HepG2 (cell line): ENCODE measurements around the gene ATP6V0A1. TPM values are rescaled to one million over a fixed set of nuclear protein-coding genes. Genes with fewer than 3 reads are reported as not detected.

Experiments
- AHR ChIP-seq: IDR thresholded peaks from 2 replicates; pipeline ENCODE4 v1.6.1; 2018; ENCODE audit warnings: missing genetic modification reagents, missing compliant biosample characterization
- ATF3 ChIP-seq: sonication (generic); formaldehyde crosslinking; IDR thresholded peaks from 2 replicates; pipeline ENCODE4 v1.4.0; 2020; ENCODE audit warnings: missing genetic modification reagents
- BRCA1 ChIP-seq: sonication (generic); formaldehyde crosslinking; IDR thresholded peaks from 2 replicates; pipeline ENCODE4 v1.4.0; 2020; ENCODE audit warnings: missing genetic modification reagents
- CBX5 ChIP-seq: sonication (generic); formaldehyde crosslinking; IDR thresholded peaks from 2 replicates; pipeline ENCODE4 v1.4.0; 2020; ENCODE audit warnings: missing genetic modification reagents, borderline replicate concordance
- DNMT3B ChIP-seq: conservative IDR thresholded peaks from 2 replicates; pipeline ENCODE4 v1.6.1; 2016; ENCODE audit warnings: missing biosample characterization, control low read depth
- FLYWCH1 ChIP-seq: sonication (generic); formaldehyde crosslinking; IDR thresholded peaks from 2 replicates; pipeline ENCODE4 v1.8.1; 2023; ENCODE audit warnings: mild to moderate bottlenecking, missing genetic modification reagents
- GLI4 ChIP-seq: sonication (generic); formaldehyde crosslinking; IDR thresholded peaks from 2 replicates; pipeline ENCODE4 v1.5.1; 2020; ENCODE audit warnings: missing genetic modification reagents, mild to moderate bottlenecking, moderate library complexity, borderline replicate concordance
- KLF9 ChIP-seq: IDR thresholded peaks from 2 replicates; pipeline ENCODE4 v1.6.1; 2016; ENCODE audit warnings: low read depth
- MAZ ChIP-seq, 2 experiments: sonication (generic) in 1 of 2; formaldehyde crosslinking in 1 of 2; IDR thresholded peaks; 2 replicates each; pipeline versions ENCODE4 v1.5.0 to v1.6.1; 2012 to 2020; ENCODE audit warnings: low read depth in 2 of 2, mild to moderate bottlenecking in 2 of 2, borderline replicate concordance in 1 of 2, improper control_type of control experiment in 1 of 2, low read length in 1 of 2, missing genetic modification reagents in 1 of 2, moderate library complexity in 1 of 2
- MXD4 ChIP-seq: IDR thresholded peaks from 2 replicates; pipeline ENCODE4 v1.6.1; 2016; ENCODE audit warnings: mild to moderate bottlenecking, missing biosample characterization, missing genetic modification reagents
- PHB2 ChIP-seq: fragments of 450-650 bp; IDR thresholded peaks from 2 replicates; pipeline ENCODE4 v1.6.1; 2018; ENCODE audit not compliant: partially characterized antibody
- SAP130 ChIP-seq: IDR thresholded peaks from 2 replicates; pipeline ENCODE4 v1.6.1; 2016; ENCODE audit warnings: low read depth
- TFDP1 ChIP-seq: IDR thresholded peaks from 2 replicates; pipeline ENCODE4 v1.6.1; 2016; ENCODE audit warnings: missing compliant biosample characterization, missing genetic modification reagents, borderline replicate concordance
- ZBTB1 ChIP-seq: sonication (generic); formaldehyde crosslinking; IDR thresholded peaks from 2 replicates; pipeline ENCODE4 v1.4.0; 2020; ENCODE audit warnings: missing genetic modification reagents, borderline replicate concordance
- ZBTB26 ChIP-seq: IDR thresholded peaks from 2 replicates; pipeline ENCODE4 v1.6.1; 2016; ENCODE audit warnings: missing compliant biosample characterization, missing genetic modification reagents, borderline replicate concordance
- ZNF205 ChIP-seq: IDR thresholded peaks from 2 replicates; pipeline ENCODE4 v1.6.1; 2018; ENCODE audit warnings: missing biosample characterization, missing genetic modification reagents
- ZNF563 ChIP-seq: sonication (generic); formaldehyde crosslinking; IDR thresholded peaks from 2 replicates; pipeline ENCODE4 v1.8.0; 2022; ENCODE audit warnings: mild to moderate bottlenecking, moderate library complexity, missing genetic modification reagents
- polyA plus RNA-seq, 8 experiments: library from polyadenylated mRNA; depleted of rRNA in 3 of 8; stranded (reverse) in 7 of 8; unstranded in 1 of 8; fragments of >200 nt; fragmentation: Illumina TruSeq in 4 of 8; extraction: Trizol in 4 of 8; gene quantifications; 2 replicates each; pipeline versions ENCODE4 v1.2.1 to v1.2.3, GENCODE V29; 2011 to 2016; ENCODE audit warnings: low read depth in 4 of 8, missing spikeins in 1 of 8, mixed read lengths in 1 of 8; ENCODE audit not compliant: insufficient read depth in 1 of 8
- total RNA-seq, 5 experiments: library from RNA; depleted of rRNA; stranded (reverse); fragments of >200 nt; fragmentation: Illumina TruSeq; extraction: Trizol; gene quantifications; 2 replicates each; pipeline ENCODE4 v1.2.3, GENCODE V29; 2016; ENCODE audit warnings: low read depth in 1 of 5
- TF ChIP-seq, protein P1 (sequence below): sonication (generic); formaldehyde crosslinking; IDR thresholded peaks from 2 replicates; pipeline ENCODE4 v1.9.0; 2021; ENCODE audit warnings: missing genetic modification reagents, borderline replicate concordance
- TF ChIP-seq, protein P2 (sequence below): sonication (generic); formaldehyde crosslinking; IDR thresholded peaks from 2 replicates; pipeline ENCODE4 v1.4.0; 2020; ENCODE audit warnings: missing genetic modification reagents
- TF ChIP-seq, protein P3 (sequence below): sonication (generic); formaldehyde crosslinking; IDR thresholded peaks from 2 replicates; pipeline ENCODE4 v1.5.0; 2020; ENCODE audit warnings: missing genetic modification reagents

The ATP6V0A1 gene
- total and polyA plus RNA-seq, 2 of the 13 experiments (the other 11 are each of a cell fraction or from before 2014, with no cell fraction given), result 27.9 to 54.1 TPM

DNA sequence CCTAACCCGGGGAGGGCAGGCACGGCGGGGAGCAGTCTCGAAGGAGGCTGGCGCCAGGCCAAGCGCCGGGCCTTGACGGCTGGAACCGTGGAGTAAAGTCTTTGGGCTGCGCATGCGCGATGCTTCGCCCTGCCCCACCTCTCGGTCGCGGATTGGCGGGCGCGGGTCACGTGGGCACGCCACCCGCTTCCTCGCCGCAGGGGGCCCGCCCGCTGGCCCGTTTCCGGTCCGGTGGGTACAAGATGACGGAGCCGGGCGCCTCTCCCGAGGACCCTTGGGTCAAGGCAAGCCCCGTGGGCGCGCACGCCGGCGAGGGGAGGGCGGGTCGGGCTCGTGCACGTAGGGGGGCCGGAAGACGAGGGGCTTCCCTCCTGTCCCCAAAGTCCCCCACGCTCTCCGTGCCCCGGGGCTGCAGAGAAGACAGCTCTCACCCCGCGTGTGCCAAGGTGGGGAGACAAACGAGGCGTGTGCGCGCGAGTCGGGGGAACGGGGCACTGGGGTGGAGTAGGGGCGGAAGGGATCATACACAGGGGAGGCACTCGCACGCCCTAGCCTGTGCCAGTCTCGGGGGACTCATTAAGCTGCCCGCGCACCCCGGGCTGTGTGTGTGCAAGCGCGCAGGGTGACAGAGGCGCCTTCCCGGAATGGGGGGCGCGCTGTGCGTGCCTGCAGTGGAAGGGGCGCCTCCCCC is 108.3 kb downstream of the ATP6V0A1 start, which contains the start of gene MLX (continued):
- TF ChIP-seq ATF3 (CRISPR knock-in tag) (peak; percentile 25), ZNF205 (CRISPR knock-in tag) (peak; percentile 39; the same call in 1 of the 2 replicates), AHR (CRISPR knock-in tag) (no peak), ZBTB1 (no peak), TFDP1 (CRISPR knock-in tag) (peak; percentile 79; the same call in 1 of the 2 replicates), MAZ (IDR thresholded peaks at IDR 0.05; ENCODE audit: borderline replicate concordance, low read depth, low read length) (peak; percentile 3; the same call in 1 of the 2 replicates), MAZ (CRISPR knock-in tag; IDR thresholded peaks at IDR 0.05; ENCODE audit: low read depth) (peak; percentile 92), CBX5 (CRISPR knock-in tag) (peak; percentile 64; the same call in 1 of the 2 replicates), GLI4 (CRISPR knock-in tag) (peak; percentile 88), FLYWCH1 (CRISPR knock-in tag) (no peak), MXD4 (peak; percentile 92), BRCA1 (CRISPR knock-in tag) (no peak), KLF9 (peak; percentile 78), SAP130 (peak; percentile 95), ZBTB26 (CRISPR knock-in tag) (peak; percentile 74), PHB2 (no peak), ZNF563 (CRISPR knock-in tag) (peak; percentile 51; the same call in 1 of the 2 replicates), DNMT3B (0 out of 2 replicates have a peak, but pooled peaks have one; percentile 33)
- TF ChIP-seq, protein P1, sequence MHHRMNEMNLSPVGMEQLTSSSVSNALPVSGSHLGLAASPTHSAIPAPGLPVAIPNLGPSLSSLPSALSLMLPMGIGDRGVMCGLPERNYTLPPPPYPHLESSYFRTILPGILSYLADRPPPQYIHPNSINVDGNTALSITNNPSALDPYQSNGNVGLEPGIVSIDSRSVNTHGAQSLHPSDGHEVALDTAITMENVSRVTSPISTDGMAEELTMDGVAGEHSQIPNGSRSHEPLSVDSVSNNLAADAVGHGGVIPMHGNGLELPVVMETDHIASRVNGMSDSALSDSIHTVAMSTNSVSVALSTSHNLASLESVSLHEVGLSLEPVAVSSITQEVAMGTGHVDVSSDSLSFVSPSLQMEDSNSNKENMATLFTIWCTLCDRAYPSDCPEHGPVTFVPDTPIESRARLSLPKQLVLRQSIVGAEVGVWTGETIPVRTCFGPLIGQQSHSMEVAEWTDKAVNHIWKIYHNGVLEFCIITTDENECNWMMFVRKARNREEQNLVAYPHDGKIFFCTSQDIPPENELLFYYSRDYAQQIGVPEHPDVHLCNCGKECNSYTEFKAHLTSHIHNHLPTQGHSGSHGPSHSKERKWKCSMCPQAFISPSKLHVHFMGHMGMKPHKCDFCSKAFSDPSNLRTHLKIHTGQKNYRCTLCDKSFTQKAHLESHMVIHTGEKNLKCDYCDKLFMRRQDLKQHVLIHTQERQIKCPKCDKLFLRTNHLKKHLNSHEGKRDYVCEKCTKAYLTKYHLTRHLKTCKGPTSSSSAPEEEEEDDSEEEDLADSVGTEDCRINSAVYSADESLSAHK, result 0 out of 2 replicates have a peak, but pooled peaks have one; percentile 58
- TF ChIP-seq, protein P2, sequence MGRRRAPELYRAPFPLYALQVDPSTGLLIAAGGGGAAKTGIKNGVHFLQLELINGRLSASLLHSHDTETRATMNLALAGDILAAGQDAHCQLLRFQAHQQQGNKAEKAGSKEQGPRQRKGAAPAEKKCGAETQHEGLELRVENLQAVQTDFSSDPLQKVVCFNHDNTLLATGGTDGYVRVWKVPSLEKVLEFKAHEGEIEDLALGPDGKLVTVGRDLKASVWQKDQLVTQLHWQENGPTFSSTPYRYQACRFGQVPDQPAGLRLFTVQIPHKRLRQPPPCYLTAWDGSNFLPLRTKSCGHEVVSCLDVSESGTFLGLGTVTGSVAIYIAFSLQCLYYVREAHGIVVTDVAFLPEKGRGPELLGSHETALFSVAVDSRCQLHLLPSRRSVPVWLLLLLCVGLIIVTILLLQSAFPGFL, result no peak
- TF ChIP-seq, protein P3, sequence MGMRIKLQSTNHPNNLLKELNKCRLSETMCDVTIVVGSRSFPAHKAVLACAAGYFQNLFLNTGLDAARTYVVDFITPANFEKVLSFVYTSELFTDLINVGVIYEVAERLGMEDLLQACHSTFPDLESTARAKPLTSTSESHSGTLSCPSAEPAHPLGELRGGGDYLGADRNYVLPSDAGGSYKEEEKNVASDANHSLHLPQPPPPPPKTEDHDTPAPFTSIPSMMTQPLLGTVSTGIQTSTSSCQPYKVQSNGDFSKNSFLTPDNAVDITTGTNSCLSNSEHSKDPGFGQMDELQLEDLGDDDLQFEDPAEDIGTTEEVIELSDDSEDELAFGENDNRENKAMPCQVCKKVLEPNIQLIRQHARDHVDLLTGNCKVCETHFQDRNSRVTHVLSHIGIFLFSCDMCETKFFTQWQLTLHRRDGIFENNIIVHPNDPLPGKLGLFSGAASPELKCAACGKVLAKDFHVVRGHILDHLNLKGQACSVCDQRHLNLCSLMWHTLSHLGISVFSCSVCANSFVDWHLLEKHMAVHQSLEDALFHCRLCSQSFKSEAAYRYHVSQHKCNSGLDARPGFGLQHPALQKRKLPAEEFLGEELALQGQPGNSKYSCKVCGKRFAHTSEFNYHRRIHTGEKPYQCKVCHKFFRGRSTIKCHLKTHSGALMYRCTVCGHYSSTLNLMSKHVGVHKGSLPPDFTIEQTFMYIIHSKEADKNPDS (CRISPR knock-in tag), result peak; percentile 91; the same call in 1 of the 2 replicates
